ENCODE measurements around the gene ARHGAP12. TPM values are rescaled to one million over a fixed set of nuclear protein-coding genes. Genes with fewer than 3 reads are reported as not detected.

ARHGAP12 gene
- total RNA-seq, 1 experiment from 2014 or later = 58.4 TPM

GRCh38 chr10:31820096-31820495 lies 108.5 kb downstream of the ARHGAP12 start:
- no peak for DNase-seq (ENCODE audit: low read depth, low spot score)
- in situ Hi-C loops (cut with HindIII; ENCODE audit: low pct_unique_long_range_greater_than_20kb, low sequenced_read_pairs) = no loop called here

- peak; percentile 91 for DNase-seq (ENCODE audit: low read depth, low spot score)
- in situ Hi-C loops (cut with HindIII; ENCODE audit: low pct_unique_long_range_greater_than_20kb, low sequenced_read_pairs) = no loop called here
These were observed 109.2 kb downstream of the ARHGAP12 start for GRCh38 chr10:31819391-31819820.

- no peak for DNase-seq (ENCODE audit: low read depth, low spot score)
- in situ Hi-C loops (cut with HindIII; ENCODE audit: low pct_unique_long_range_greater_than_20kb, low sequenced_read_pairs) = no loop called here
These were observed 112.3 kb downstream of the ARHGAP12 start for GRCh38 chr10:31816318-31816717.

GRCh38 chr10:31808258-31809218 lies 120.1 kb downstream of the ARHGAP12 start:
- in situ Hi-C loops (cut with HindIII; ENCODE audit: low pct_unique_long_range_greater_than_20kb, low sequenced_read_pairs) = no loop called here
- peak; percentile 55 for DNase-seq (ENCODE audit: low read depth, low spot score)

- in situ Hi-C loops (cut with HindIII; ENCODE audit: low pct_unique_long_range_greater_than_20kb, low sequenced_read_pairs) = no loop called here
- no peak for DNase-seq (ENCODE audit: low read depth, low spot score)
These were observed 124.2 kb downstream of the ARHGAP12 start for GRCh38 chr10:31804352-31804810.

- in situ Hi-C loops (cut with HindIII; ENCODE audit: low pct_unique_long_range_greater_than_20kb, low sequenced_read_pairs) = no loop called here
- peak; percentile 49 for DNase-seq (ENCODE audit: low read depth, low spot score)
These were observed 124.9 kb downstream of the ARHGAP12 start for GRCh38 chr10:31803606-31804351.

GRCh38 chr10:31799181-31799580 lies 129.4 kb downstream of the ARHGAP12 start:
- no peak for DNase-seq (ENCODE audit: low read depth, low spot score)
- in situ Hi-C loops (cut with HindIII; ENCODE audit: low pct_unique_long_range_greater_than_20kb, low sequenced_read_pairs) = no loop called here

GRCh38 chr10:31792745-31793144 lies 135.9 kb downstream of the ARHGAP12 start:
- no peak for DNase-seq (ENCODE audit: low read depth, low spot score)

GRCh38 chr10:31789555-31789954 lies 139.1 kb downstream of the ARHGAP12 start:
- in situ Hi-C loops (cut with HindIII; ENCODE audit: low pct_unique_long_range_greater_than_20kb, low sequenced_read_pairs) = no loop called here

More at GRCh38 chr10:31792745-31793144, 135.9 kb downstream of the ARHGAP12 start:
- in situ Hi-C loops (cut with HindIII; ENCODE audit: low pct_unique_long_range_greater_than_20kb, low sequenced_read_pairs) = no loop called here

GRCh38 chr10:31782701-31783100 lies 145.9 kb downstream of the ARHGAP12 start:
- in situ Hi-C loops (cut with HindIII; ENCODE audit: low pct_unique_long_range_greater_than_20kb, low sequenced_read_pairs) = no loop called here
- DNase-seq (ENCODE audit: low read depth, low spot score) = no peak

More at GRCh38 chr10:31789555-31789954, 139.1 kb downstream of the ARHGAP12 start:
- no peak for DNase-seq (ENCODE audit: low read depth, low spot score)

- in situ Hi-C loops (cut with HindIII; ENCODE audit: low pct_unique_long_range_greater_than_20kb, low sequenced_read_pairs) = no loop called here
These were observed 147.9 kb downstream of the ARHGAP12 start for GRCh38 chr10:31780717-31781116.

GRCh38 chr10:31778627-31779026 lies 150.0 kb downstream of the ARHGAP12 start:
- DNase-seq (ENCODE audit: low read depth, low spot score) = no peak
- in situ Hi-C loops (cut with HindIII; ENCODE audit: low pct_unique_long_range_greater_than_20kb, low sequenced_read_pairs) = no loop called here

More at GRCh38 chr10:31780717-31781116, 147.9 kb downstream of the ARHGAP12 start:
- no peak for DNase-seq (ENCODE audit: low read depth, low spot score)

GRCh38 chr10:31776159-31776558 lies 152.5 kb downstream of the ARHGAP12 start:
- in situ Hi-C loops (cut with HindIII; ENCODE audit: low pct_unique_long_range_greater_than_20kb, low sequenced_read_pairs) = no loop called here
- no peak for DNase-seq (ENCODE audit: low read depth, low spot score)

- DNase-seq (ENCODE audit: low read depth, low spot score) = no peak
- in situ Hi-C loops (cut with HindIII; ENCODE audit: low pct_unique_long_range_greater_than_20kb, low sequenced_read_pairs) = no loop called here
These were observed 153.5 kb downstream of the ARHGAP12 start for GRCh38 chr10:31774928-31775650.

- in situ Hi-C loops (cut with HindIII; ENCODE audit: low pct_unique_long_range_greater_than_20kb, low sequenced_read_pairs) = no loop called here
- DNase-seq (ENCODE audit: low read depth, low spot score) = no peak
These were observed 154.2 kb downstream of the ARHGAP12 start for GRCh38 chr10:31774299-31774900.

GRCh38 chr10:31773749-31774298 lies 154.8 kb downstream of the ARHGAP12 start:
- no peak for DNase-seq (ENCODE audit: low read depth, low spot score)

GRCh38 chr10:31771331-31771831 lies 157.2 kb downstream of the ARHGAP12 start:
- DNase-seq (ENCODE audit: low read depth, low spot score) = no peak
- in situ Hi-C loops (cut with HindIII; ENCODE audit: low pct_unique_long_range_greater_than_20kb, low sequenced_read_pairs) = no loop called here

More at GRCh38 chr10:31773749-31774298, 154.8 kb downstream of the ARHGAP12 start:
- in situ Hi-C loops (cut with HindIII; ENCODE audit: low pct_unique_long_range_greater_than_20kb, low sequenced_read_pairs) = no loop called here
